HepG2 (cell line): ENCODE measurements around the gene PDZD2. TPM values are rescaled to one million over a fixed set of nuclear protein-coding genes. Genes with fewer than 3 reads are reported as not detected.

Source experiments
- ATAC-seq: fragments of 200-7000 bp; cut with Tn5 transposase; 3 replicates; pipeline ENCODE4 v1.9.1; 2020; ENCODE audit warnings: mild to moderate bottlenecking, moderate library complexity
- BruUV-seq: library from RNA; stranded (reverse); fragments of 400-500 nt; replicated peaks from 2 replicates; lab custom pipeline; 2021; lab: Mats Ljungman, UMichigan
- CTCF ChIA-PET: fragments of 300-600 bp; formaldehyde crosslinking; extraction: SDS; loops from one replicate; lab custom pipeline; 2021; ENCODE audit warnings: low total read pairs, inconsistent platforms, low intra/inter-chr PET ratio; lab: Yijun Ruan, JAX
- POLR2A ChIA-PET: fragments of 350-600 bp; sonication (Branson Sonifier 250); formaldehyde crosslinking; loops from one replicate; lab custom pipeline; 2020; ENCODE audit warnings: antibody characterized with exemption, inconsistent platforms; lab: Yijun Ruan, JAX
- DNase-seq: peaks from one replicate; pipeline ENCODE4 v3.0.0-alpha.2; 2015; ENCODE audit warnings: low spot score
- FAIRE-seq: peaks from 3 replicates; lab custom pipeline; 2011; peaks lifted over from hg19 to GRCh38; lab: Jason Lieb, UNC
- H2AFZ ChIP-seq: one replicate; pipeline ENCODE4 v1.6.1; 2011; ENCODE audit warnings: low read length, inconsistent platforms
- H3K27ac ChIP-seq: fragments of 300-600 bp; 3 replicates; pipeline ENCODE4 v1.8.0; 2011; ENCODE audit warnings: mixed run types, mild to moderate bottlenecking, mixed read lengths, low read length, inconsistent platforms; ENCODE audit not compliant: insufficient read depth; ENCODE audit errors: extremely low read length
- H3K27me3 ChIP-seq, 2 experiments: fragments of 200-600 bp in 1 of 2; 2 replicates in 1 of 2; 3 replicates in 1 of 2; pipeline versions ENCODE4 v1.6.0 to v1.8.0; 2011; ENCODE audit warnings: low read length in 2 of 2, mild to moderate bottlenecking in 2 of 2, moderate library complexity in 2 of 2, inconsistent platforms in 1 of 2; ENCODE audit not compliant: insufficient read depth in 2 of 2, control insufficient read depth in 1 of 2
- H3K36me3 ChIP-seq, 2 experiments: fragments of 200-600 bp in 1 of 2; replicated peaks in 1 of 2; 2 replicates in 1 of 2; 3 replicates in 1 of 2; pipeline versions ENCODE4 v1.5.1 to v1.8.0; 2011; ENCODE audit warnings: low read length in 2 of 2, inconsistent platforms in 1 of 2; ENCODE audit not compliant: insufficient read depth in 2 of 2, control insufficient read depth in 1 of 2
- H3K4me1 ChIP-seq: 2 replicates; pipeline ENCODE4 v1.5.1; 2012; ENCODE audit warnings: low read length, inconsistent platforms; ENCODE audit not compliant: insufficient read depth
- H3K4me2 ChIP-seq: 2 replicates; pipeline ENCODE4 v1.6.0; 2011; ENCODE audit warnings: low read depth, low read length, inconsistent platforms
- H3K4me3 ChIP-seq, 3 experiments: fragments of 200-600 bp in 1 of 3; sonication (generic), shearing (Covaris generic) in 1 of 3; replicated peaks in 1 of 3; 2 replicates each; pipeline ENCODE4 v1.5.1; 2011 to 2016; ENCODE audit warnings: low read length in 3 of 3, inconsistent platforms in 2 of 3, low read depth in 2 of 3, mild to moderate bottlenecking in 2 of 3, control low read depth in 1 of 3, mixed read lengths in 1 of 3; ENCODE audit not compliant: insufficient read depth in 1 of 3
- H3K79me2 ChIP-seq: one replicate; pipeline ENCODE4 v1.6.1; 2011; ENCODE audit warnings: low read length, inconsistent platforms; ENCODE audit not compliant: insufficient read depth
- H3K9ac ChIP-seq: 2 replicates; pipeline ENCODE4 v1.6.0; 2011; ENCODE audit warnings: mild to moderate bottlenecking, low read depth, low read length, inconsistent platforms; ENCODE audit not compliant: insufficient read depth
- H3K9me3 ChIP-seq: 2 replicates; pipeline ENCODE4 v1.5.1; 2012; ENCODE audit warnings: mild to moderate bottlenecking, low read length
- H4K20me1 ChIP-seq: 2 replicates; pipeline ENCODE4 v1.6.0; 2011; ENCODE audit warnings: inconsistent platforms, mild to moderate bottlenecking, low read length, moderate library complexity; ENCODE audit not compliant: insufficient read depth
- ATF6 ChIP-seq: sonication (generic); formaldehyde crosslinking; conservative IDR thresholded peaks from 2 replicates; pipeline ENCODE4 v1.4.0; 2020; ENCODE audit warnings: missing genetic modification reagents
- DMTF1 ChIP-seq: sonication (generic); formaldehyde crosslinking; IDR thresholded peaks from 2 replicates; pipeline ENCODE4 v1.4.0; 2020; ENCODE audit warnings: mild to moderate bottlenecking, missing genetic modification reagents
- IKZF4 ChIP-seq: sonication (generic); formaldehyde crosslinking; IDR thresholded peaks from 2 replicates; pipeline ENCODE4 v1.5.1; 2020; ENCODE audit warnings: borderline replicate concordance, mild to moderate bottlenecking, low read depth, missing genetic modification reagents; ENCODE audit errors: not compliant biosample characterization
- WGBS: methylation state at CpG from one replicate; pipeline ENCODE4 v1.1.6; 2017; ENCODE audit warnings: low lambda C conversion rate; 5-methylcytosine and 5-hydroxymethylcytosine counted together
- in situ Hi-C: cut with HindIII; loops from 2 replicates; pipeline ENCODE4 v1.10.0; 2017; ENCODE audit warnings: low pct_unique_long_range_greater_than_20kb; ENCODE audit not compliant: extremely low pct_ligation_motif_present
- intact Hi-C: fragments of 100-400 bp; cut with micrococcal nuclease; formaldehyde crosslinking; loops from one replicate; pipeline ENCODE4 v1.10.0; 2022; ENCODE audit not compliant: unreplicated experiment
- polyA plus RNA-seq, 8 experiments: library from polyadenylated mRNA; depleted of rRNA in 3 of 8; stranded (reverse) in 7 of 8; unstranded in 1 of 8; fragments of >200 nt; fragmentation: Illumina TruSeq in 4 of 8; extraction: Trizol in 4 of 8; gene quantifications; 2 replicates each; pipeline versions ENCODE4 v1.2.1 to v1.2.3, GENCODE V29; 2011 to 2016; ENCODE audit warnings: low read depth in 4 of 8, missing spikeins in 1 of 8, mixed read lengths in 1 of 8; ENCODE audit not compliant: insufficient read depth in 1 of 8
- total RNA-seq, 5 experiments: library from RNA; depleted of rRNA; stranded (reverse); fragments of >200 nt; fragmentation: Illumina TruSeq; extraction: Trizol; gene quantifications; 2 replicates each; pipeline ENCODE4 v1.2.3, GENCODE V29; 2016; ENCODE audit warnings: low read depth in 1 of 5
- TF ChIP-seq, protein P1 (sequence below): sonication (generic); formaldehyde crosslinking; IDR thresholded peaks from one replicate; pipeline ENCODE4 v1.5.1; 2020; ENCODE audit warnings: mild to moderate bottlenecking, missing genetic modification reagents; ENCODE audit errors: not compliant biosample characterization

The PDZD2 gene
- total and polyA plus RNA-seq, 2 of the 13 experiments (the other 11 are each of a cell fraction or from before 2014, with no cell fraction given) = 0.04 TPM; not detected in 1

GRCh38 chr5:31982621-31983020 is 343.7 kb downstream of the PDZD2 start (continued):
- TF ChIP-seq ATF6 (CRISPR knock-in tag) = no peak
- no peak for TF ChIP-seq DMTF1

DNA sequence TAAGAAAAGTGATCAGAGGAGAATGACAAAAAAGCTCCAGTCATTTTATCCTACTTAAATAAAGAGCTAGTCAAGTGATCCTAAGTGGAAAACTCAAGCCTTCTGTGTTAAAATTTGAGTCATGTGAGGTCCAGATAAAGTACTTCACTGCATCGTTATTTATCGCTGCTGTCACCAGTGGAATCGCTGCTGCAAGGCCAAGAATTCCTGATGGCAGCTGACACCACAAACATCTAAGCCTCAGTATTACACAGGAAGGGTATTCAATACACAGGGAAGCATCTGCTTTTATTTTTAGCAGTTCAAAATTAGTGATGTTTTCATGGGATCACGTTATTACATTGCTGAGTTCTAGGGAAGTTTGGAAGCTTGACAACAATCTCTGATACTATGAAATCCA is 344.9 kb downstream of the PDZD2 start:
- Histone ChIP-seq H3K27ac (no peak overlapping the region), H3K9me3 (no peaks in the 10 kb centered on the region), H3K4me1 (no peaks in the 10 kb centered on the region), H3K79me2 (no peaks in the 10 kb centered on the region), H2AFZ (no peak overlapping the region), H3K4me2 (no peak overlapping the region), H3K27me3 (peaks cover 0 to 17% of the 10 kb centered on the region in 2 experiments; a peak in 2 of 5 replicates), H3K36me3 (no peaks in the 10 kb centered on the region), H3K9ac (no peak overlapping the region), H3K4me3 (no peak overlapping the region), H4K20me1 (no peaks in the 10 kb centered on the region)
- FAIRE-seq (no peak), ATAC-seq (no peak), DNase-seq (no peak)
- in situ Hi-C loops = no loop called here
- ChIA-PET CTCF (no interaction called here), POLR2A (no interaction called here)
- intact Hi-C loops = no loop called here
- 53% methylated on average over 4 of the region's 4 CpGs for WGBS
- no TSS peak for BruUV-seq
- TF ChIP-seq IKZF4 (CRISPR knock-in tag) = no peak
- TF ChIP-seq, protein P1, sequence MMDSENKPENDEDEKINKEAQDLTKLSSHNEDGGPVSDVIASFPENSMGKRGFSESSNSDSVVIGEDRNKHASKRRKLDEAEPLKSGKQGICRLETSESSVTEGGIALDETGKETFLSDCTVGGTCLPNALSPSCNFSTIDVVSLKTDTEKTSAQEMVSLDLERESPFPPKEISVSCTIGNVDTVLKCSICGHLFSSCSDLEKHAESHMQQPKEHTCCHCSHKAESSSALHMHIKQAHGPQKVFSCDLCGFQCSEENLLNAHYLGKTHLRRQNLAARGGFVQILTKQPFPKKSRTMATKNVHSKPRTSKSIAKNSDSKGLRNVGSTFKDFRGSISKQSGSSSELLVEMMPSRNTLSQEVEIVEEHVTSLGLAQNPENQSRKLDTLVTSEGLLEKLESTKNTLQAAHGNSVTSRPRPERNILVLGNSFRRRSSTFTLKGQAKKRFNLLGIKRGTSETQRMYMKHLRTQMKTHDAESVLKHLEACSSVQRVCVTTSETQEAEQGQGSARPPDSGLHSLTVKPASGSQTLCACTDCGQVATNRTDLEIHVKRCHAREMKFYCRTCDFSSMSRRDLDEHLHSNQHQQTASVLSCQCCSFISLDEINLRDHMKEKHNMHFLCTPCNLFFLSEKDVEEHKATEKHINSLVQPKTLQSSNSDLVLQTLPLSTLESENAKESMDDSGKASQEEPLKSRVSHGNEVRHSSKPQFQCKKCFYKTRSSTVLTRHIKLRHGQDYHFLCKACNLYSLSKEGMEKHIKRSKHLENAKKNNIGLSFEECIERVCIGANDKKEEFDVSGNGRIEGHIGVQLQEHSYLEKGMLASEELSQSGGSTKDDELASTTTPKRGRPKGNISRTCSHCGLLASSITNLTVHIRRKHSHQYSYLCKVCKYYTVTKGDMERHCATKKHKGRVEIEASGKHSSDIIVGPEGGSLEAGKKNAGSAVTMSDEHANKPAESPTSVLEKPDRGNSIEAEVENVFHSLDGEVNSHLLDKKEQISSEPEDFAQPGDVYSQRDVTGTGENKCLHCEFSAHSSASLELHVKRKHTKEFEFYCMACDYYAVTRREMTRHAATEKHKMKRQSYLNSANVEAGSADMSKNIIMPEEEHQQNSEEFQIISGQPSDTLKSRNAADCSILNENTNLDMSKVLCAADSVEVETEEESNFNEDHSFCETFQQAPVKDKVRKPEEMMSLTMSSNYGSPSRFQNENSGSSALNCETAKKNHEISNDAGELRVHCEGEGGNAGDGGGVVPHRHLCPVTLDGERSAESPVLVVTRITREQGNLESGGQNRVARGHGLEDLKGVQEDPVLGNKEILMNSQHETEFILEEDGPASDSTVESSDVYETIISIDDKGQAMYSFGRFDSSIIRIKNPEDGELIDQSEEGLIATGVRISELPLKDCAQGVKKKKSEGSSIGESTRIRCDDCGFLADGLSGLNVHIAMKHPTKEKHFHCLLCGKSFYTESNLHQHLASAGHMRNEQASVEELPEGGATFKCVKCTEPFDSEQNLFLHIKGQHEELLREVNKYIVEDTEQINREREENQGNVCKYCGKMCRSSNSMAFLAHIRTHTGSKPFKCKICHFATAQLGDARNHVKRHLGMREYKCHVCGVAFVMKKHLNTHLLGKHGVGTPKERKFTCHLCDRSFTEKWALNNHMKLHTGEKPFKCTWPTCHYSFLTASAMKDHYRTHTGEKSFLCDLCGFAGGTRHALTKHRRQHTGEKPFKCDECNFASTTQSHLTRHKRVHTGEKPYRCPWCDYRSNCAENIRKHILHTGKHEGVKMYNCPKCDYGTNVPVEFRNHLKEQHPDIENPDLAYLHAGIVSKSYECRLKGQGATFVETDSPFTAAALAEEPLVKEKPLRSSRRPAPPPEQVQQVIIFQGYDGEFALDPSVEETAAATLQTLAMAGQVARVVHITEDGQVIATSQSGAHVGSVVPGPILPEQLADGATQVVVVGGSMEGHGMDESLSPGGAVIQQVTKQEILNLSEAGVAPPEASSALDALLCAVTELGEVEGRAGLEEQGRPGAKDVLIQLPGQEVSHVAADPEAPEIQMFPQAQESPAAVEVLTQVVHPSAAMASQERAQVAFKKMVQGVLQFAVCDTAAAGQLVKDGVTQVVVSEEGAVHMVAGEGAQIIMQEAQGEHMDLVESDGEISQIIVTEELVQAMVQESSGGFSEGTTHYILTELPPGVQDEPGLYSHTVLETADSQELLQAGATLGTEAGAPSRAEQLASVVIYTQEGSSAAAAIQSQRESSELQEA = no peak
